Measurements from ENCODE around the gene RBP2.
A peak's percentile ranks its signal among the peaks of the same experiment; 100 is the strongest.
"Not testable (repeated sequence)": the region's sequence is repeated elsewhere in the genome, so short reads cannot be mapped to it uniquely, and the experiment has no call there.

The RBP2 gene

DNA sequence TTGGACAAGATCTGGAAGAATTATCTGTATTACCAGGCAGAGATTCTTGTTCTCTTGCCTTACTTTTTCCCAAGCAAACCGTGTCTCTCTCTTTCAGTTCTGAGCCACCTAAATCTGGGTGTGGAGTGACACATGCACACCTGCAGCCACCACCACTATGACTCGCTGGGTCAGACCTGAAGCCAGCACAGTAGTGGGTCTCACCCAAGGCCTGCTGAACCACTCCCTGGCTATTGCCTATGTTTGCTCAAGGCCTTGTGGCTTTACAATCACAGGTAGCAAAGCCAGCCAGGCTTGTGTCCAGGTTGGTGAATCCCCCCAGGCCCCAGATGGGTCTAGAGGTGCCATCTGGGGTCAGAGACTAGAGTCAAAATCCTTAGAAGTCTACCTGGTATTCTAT lies 58.2 kb downstream of the RBP2 start:
- Histone ChIP-seq H4K91ac (ENCODE audit: low read length) (no peak overlapping the region), H2BK120ac (ENCODE audit: low read depth, low read length) (no peak overlapping the region), H3K4me3 (ENCODE audit: insufficient read depth in 1 of 2, low read depth in 1 of 2, low read length in 2 of 2) (no peak overlapping the region), H3K14ac (ENCODE audit: low read length in 2 of 2) (no peak overlapping the region), H3K4ac (ENCODE audit: low read depth in 1 of 2, low read length in 2 of 2) (no peak overlapping the region), H2BK15ac (ENCODE audit: low read depth, poor library complexity, severe bottlenecking) (no peak overlapping the region), H3K4me2 (ENCODE audit: low read length, poor library complexity, severe bottlenecking) (no peak overlapping the region), H2BK5ac (ENCODE audit: low read depth, low read length, poor library complexity, severe bottlenecking) (no peak overlapping the region), H2AFZ (ENCODE audit: low read depth, low read length) (no peak overlapping the region), H2BK12ac (ENCODE audit: low read length in 2 of 2) (no peak overlapping the region), H3K23ac (ENCODE audit: low read length in 2 of 2) (no peak overlapping the region), H3K18ac (ENCODE audit: low read depth in 1 of 2, low read length in 2 of 2) (no peak overlapping the region), H2AK5ac (ENCODE audit: low read length, severe bottlenecking) (no peak overlapping the region), H4K8ac (ENCODE audit: low read length) (no peak overlapping the region), H3K4me1 (ENCODE audit: control insufficient read depth, insufficient read depth, low read depth, low read length) (peaks cover 2% of the 10 kb centered on the region), H3K9ac (ENCODE audit: low read length) (no peak overlapping the region), H3K79me1 (replicated peaks; ENCODE audit: low read length, poor library complexity, severe bottlenecking) (peaks cover 17% of the 10 kb centered on the region), H3K36me3 (ENCODE audit: control insufficient read depth in 1 of 2, insufficient read depth in 2 of 2, low read depth in 1 of 2, low read length in 2 of 2) (peaks cover 0 to 2% of the 10 kb centered on the region in 2 experiments), H3K27ac (ENCODE audit: low read length, poor library complexity, severe bottlenecking) (no peak overlapping the region), H3K27me3 (ENCODE audit: control insufficient read depth in 1 of 2, insufficient read depth in 1 of 2, low read length in 2 of 2) (no peaks in the 10 kb centered on the region), H3K9me3 (ENCODE audit: control insufficient read depth, low read length) (peaks cover 25% of the 10 kb centered on the region)
- WGBS: 88% methylated on average over 2 of the region's 2 CpGs
- DNase-seq: no peak

DNA sequence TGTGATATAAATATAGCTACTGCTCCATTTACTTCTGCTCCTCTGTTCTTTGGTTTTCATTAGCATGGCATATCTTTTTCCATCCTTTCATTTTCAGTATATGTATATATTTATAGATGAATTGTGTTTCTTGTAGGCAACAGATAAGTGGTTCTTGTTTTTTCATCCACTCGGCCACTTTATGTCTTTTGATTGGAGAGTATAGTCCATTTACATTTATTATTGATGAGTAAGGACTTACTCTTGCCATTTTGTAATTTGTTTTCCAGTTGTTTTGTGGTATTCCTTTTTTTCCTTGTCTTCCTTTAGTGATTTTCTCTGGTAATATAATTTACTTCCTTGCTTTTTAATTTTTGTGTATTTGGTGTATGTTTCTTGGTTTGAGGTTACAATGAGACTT lies 60.0 kb downstream of the RBP2 start:
- Histone ChIP-seq H3K23ac (ENCODE audit: low read length in 2 of 2) (no peak overlapping the region), H3K14ac (ENCODE audit: low read length in 2 of 2) (no peak overlapping the region), H2BK15ac (ENCODE audit: low read depth, poor library complexity, severe bottlenecking) (no peak overlapping the region), H3K4me1 (ENCODE audit: control insufficient read depth, insufficient read depth, low read depth, low read length) (peaks cover 2% of the 10 kb centered on the region), H2AK5ac (ENCODE audit: low read length, severe bottlenecking) (no peak overlapping the region), H4K8ac (ENCODE audit: low read length) (no peak overlapping the region), H2BK120ac (ENCODE audit: low read depth, low read length) (no peak overlapping the region), H3K9me3 (ENCODE audit: control insufficient read depth, low read length) (peaks cover 28% of the 10 kb centered on the region), H3K18ac (ENCODE audit: low read depth in 1 of 2, low read length in 2 of 2) (no peak overlapping the region), H2BK12ac (ENCODE audit: low read length in 2 of 2) (no peak overlapping the region), H3K9ac (ENCODE audit: low read length) (no peak overlapping the region), H4K91ac (ENCODE audit: low read length) (no peak overlapping the region), H2AFZ (ENCODE audit: low read depth, low read length) (no peak overlapping the region), H3K4me2 (ENCODE audit: low read length, poor library complexity, severe bottlenecking) (no peak overlapping the region), H3K36me3 (ENCODE audit: control insufficient read depth in 1 of 2, insufficient read depth in 2 of 2, low read depth in 1 of 2, low read length in 2 of 2) (peaks cover 0 to 2% of the 10 kb centered on the region in 2 experiments), H2BK5ac (ENCODE audit: low read depth, low read length, poor library complexity, severe bottlenecking) (no peak overlapping the region), H3K4me3 (ENCODE audit: insufficient read depth in 1 of 2, low read depth in 1 of 2, low read length in 2 of 2) (no peak overlapping the region), H3K27ac (ENCODE audit: low read length, poor library complexity, severe bottlenecking) (no peak overlapping the region), H3K4ac (ENCODE audit: low read depth in 1 of 2, low read length in 2 of 2) (no peak overlapping the region), H3K79me1 (replicated peaks; ENCODE audit: low read length, poor library complexity, severe bottlenecking) (peaks cover 17% of the 10 kb centered on the region), H3K27me3 (ENCODE audit: control insufficient read depth in 1 of 2, insufficient read depth in 1 of 2, low read length in 2 of 2) (no peaks in the 10 kb centered on the region)
- WGBS: no CpG with 5 or more reads among the region's 1 CpG
- no peak for DNase-seq

DNA sequence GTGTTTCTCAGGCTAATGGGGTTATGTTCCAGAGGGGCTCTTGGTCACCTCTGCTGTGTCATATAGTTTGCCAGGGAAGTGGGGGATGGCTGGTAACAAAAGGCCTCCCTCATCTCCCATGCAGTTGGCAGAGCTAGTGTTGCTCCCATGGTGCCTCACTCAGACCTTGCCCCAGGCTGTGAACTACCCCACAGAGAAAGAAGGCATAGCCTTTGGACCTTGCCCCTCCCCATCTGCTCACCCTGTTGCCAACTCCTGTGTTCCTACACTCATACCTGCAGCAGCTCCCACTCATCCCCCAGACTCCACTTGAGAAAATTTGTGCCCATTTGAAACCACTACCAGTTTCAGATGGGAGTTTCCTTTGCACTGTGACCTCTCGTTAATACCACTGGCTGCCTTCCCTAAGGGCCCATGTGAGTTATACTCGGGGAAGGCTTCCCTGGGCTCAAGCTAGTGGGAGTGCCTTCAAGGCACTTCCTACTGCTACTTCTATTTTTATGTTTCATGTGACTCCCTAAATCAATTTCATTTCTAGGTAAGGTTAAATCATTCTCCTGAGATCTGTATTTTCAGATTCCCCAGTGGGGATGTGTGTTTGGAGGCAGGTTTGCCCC lies 61.6 kb downstream of the RBP2 start:
- peaks cover 28% of the 10 kb centered on the region for H3K9me3 ChIP-seq (ENCODE audit: control insufficient read depth, low read length)
- peak overlapping the region; percentile 27 for H2AFZ ChIP-seq (ENCODE audit: low read depth, low read length)
- H4K8ac ChIP-seq (ENCODE audit: low read length): no peak overlapping the region
- H3K4me3 ChIP-seq (ENCODE audit: insufficient read depth in 1 of 2, low read depth in 1 of 2, low read length in 2 of 2): no peak overlapping the region
- no peak overlapping the region for H3K4me2 ChIP-seq (ENCODE audit: low read length, poor library complexity, severe bottlenecking)
- H3K79me1 ChIP-seq (replicated peaks; ENCODE audit: low read length, poor library complexity, severe bottlenecking): peaks cover 17% of the 10 kb centered on the region
- no peak overlapping the region for H3K23ac ChIP-seq (ENCODE audit: low read length in 2 of 2)
- no peak for DNase-seq
- no peak overlapping the region for H2BK5ac ChIP-seq (ENCODE audit: low read depth, low read length, poor library complexity, severe bottlenecking)
- H3K9ac ChIP-seq (ENCODE audit: low read length): no peak overlapping the region
- H4K91ac ChIP-seq (ENCODE audit: low read length): no peak overlapping the region
- no peak overlapping the region for H3K18ac ChIP-seq (ENCODE audit: low read depth in 1 of 2, low read length in 2 of 2)
- no peak overlapping the region for H3K14ac ChIP-seq (ENCODE audit: low read length in 2 of 2)
- no peak overlapping the region for H3K4ac ChIP-seq (ENCODE audit: low read depth in 1 of 2, low read length in 2 of 2)
- no peak overlapping the region for H3K27ac ChIP-seq (ENCODE audit: low read length, poor library complexity, severe bottlenecking)
- peaks cover 0 to 2% of the 10 kb centered on the region in 2 experiments for H3K36me3 ChIP-seq (ENCODE audit: control insufficient read depth in 1 of 2, insufficient read depth in 2 of 2, low read depth in 1 of 2, low read length in 2 of 2)
- peaks cover 2% of the 10 kb centered on the region for H3K4me1 ChIP-seq (ENCODE audit: control insufficient read depth, insufficient read depth, low read depth, low read length)
- H2BK120ac ChIP-seq (ENCODE audit: low read depth, low read length): no peak overlapping the region
- H3K27me3 ChIP-seq (ENCODE audit: control insufficient read depth in 1 of 2, insufficient read depth in 1 of 2, low read length in 2 of 2): no peaks in the 10 kb centered on the region
- no peak overlapping the region for H2BK15ac ChIP-seq (ENCODE audit: low read depth, poor library complexity, severe bottlenecking)
- no peak overlapping the region for H2AK5ac ChIP-seq (ENCODE audit: low read length, severe bottlenecking)
- H2BK12ac ChIP-seq (ENCODE audit: low read length in 2 of 2): no peak overlapping the region
- WGBS: 61% methylated on average over 2 of the region's 2 CpGs

DNA sequence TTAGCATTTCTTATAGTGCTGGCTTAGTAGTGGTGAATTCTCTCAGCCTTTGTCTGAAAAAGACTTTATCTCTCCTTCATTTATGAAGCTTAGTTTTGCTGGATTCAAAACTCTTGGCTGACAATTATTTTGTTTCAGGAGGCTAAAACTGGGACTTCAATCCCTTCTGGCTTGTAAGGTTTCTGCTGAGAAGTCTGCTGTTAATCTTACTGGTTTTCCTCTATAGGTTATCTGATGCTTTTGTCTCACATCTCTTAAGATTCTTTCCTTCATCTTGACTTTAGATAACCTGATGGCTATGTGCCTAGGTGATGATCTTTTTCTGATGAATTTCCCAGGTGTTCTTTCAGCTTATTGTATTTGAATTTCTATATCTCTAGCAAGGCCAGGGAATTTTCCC lies 63.4 kb downstream of the RBP2 start:
- not testable (repeated sequence) for H3K4me2 ChIP-seq (ENCODE audit: low read length, poor library complexity, severe bottlenecking); H3K79me1 ChIP-seq (replicated peaks; ENCODE audit: low read length, poor library complexity, severe bottlenecking); H3K23ac ChIP-seq (ENCODE audit: low read length in 2 of 2); H2AK5ac ChIP-seq (ENCODE audit: low read length, severe bottlenecking); H2BK15ac ChIP-seq (ENCODE audit: low read depth, poor library complexity, severe bottlenecking); H3K4ac ChIP-seq (ENCODE audit: low read depth in 1 of 2, low read length in 2 of 2); H2AFZ ChIP-seq (ENCODE audit: low read depth, low read length); H3K36me3 ChIP-seq (ENCODE audit: control insufficient read depth in 1 of 2, insufficient read depth in 2 of 2, low read depth in 1 of 2, low read length in 2 of 2); H4K91ac ChIP-seq (ENCODE audit: low read length); DNase-seq; H3K18ac ChIP-seq (ENCODE audit: low read depth in 1 of 2, low read length in 2 of 2); H3K9ac ChIP-seq (ENCODE audit: low read length); H2BK12ac ChIP-seq (ENCODE audit: low read length in 2 of 2); H2BK120ac ChIP-seq (ENCODE audit: low read depth, low read length); H3K14ac ChIP-seq (ENCODE audit: low read length in 2 of 2); H3K4me3 ChIP-seq (ENCODE audit: insufficient read depth in 1 of 2, low read depth in 1 of 2, low read length in 2 of 2); H3K27me3 ChIP-seq (ENCODE audit: control insufficient read depth in 1 of 2, insufficient read depth in 1 of 2, low read length in 2 of 2); H3K27ac ChIP-seq (ENCODE audit: low read length, poor library complexity, severe bottlenecking); H4K8ac ChIP-seq (ENCODE audit: low read length); H2BK5ac ChIP-seq (ENCODE audit: low read depth, low read length, poor library complexity, severe bottlenecking); H3K4me1 ChIP-seq (ENCODE audit: control insufficient read depth, insufficient read depth, low read depth, low read length)
- peaks cover 28% of the 10 kb centered on the region for H3K9me3 ChIP-seq (ENCODE audit: control insufficient read depth, low read length)

Data from mesenchymal stem cell (in vitro differentiated cells and primary cell).